HCT116 (cell line): ENCODE measurements around the gene FBXO7.

ENCODE experiments used
- ATF3 ChIP-seq: IDR thresholded peaks from 2 replicates; pipeline ENCODE4 v1.6.1; 2012
- CTCF ChIP-seq, 3 experiments: fragments of 200-600 bp in 1 of 3; sonication (generic) in 1 of 3; IDR thresholded peaks in 2 of 3; conservative IDR thresholded peaks in 1 of 3; 2 replicates each; pipeline ENCODE4 v1.5.1; 2012 to 2017; ENCODE audit warnings: low read depth in 2 of 3, low read length in 2 of 3, antibody characterized with exemption in 1 of 3, borderline replicate concordance in 1 of 3, control low read depth in 1 of 3, mild to moderate bottlenecking in 1 of 3, mixed read lengths in 1 of 3, mixed run types in 1 of 3, moderate library complexity in 1 of 3; ENCODE audit not compliant: insufficient read depth in 1 of 3
- EZH2 ChIP-seq: fragments of 200-600 bp; sonication (generic); IDR thresholded peaks from 2 replicates; pipeline ENCODE4 v1.6.1; 2017; ENCODE audit warnings: antibody characterized with exemption, mixed run types
- POLR2A ChIP-seq: IDR thresholded peaks from 2 replicates; pipeline ENCODE4 v1.7.0; 2011; ENCODE audit warnings: borderline replicate concordance; ENCODE audit not compliant: insufficient read depth, insufficient read length; ENCODE audit errors: extremely low read depth
- POLR2AphosphoS5 ChIP-seq: IDR thresholded peaks from 2 replicates; pipeline ENCODE4 v1.6.1; 2011; ENCODE audit warnings: mild to moderate bottlenecking, low read depth, low read length, moderate library complexity
- REST ChIP-seq: IDR thresholded peaks from 2 replicates; pipeline ENCODE4 v1.6.1; 2012; ENCODE audit warnings: low read depth
- SP1 ChIP-seq: IDR thresholded peaks from 2 replicates; pipeline ENCODE4 v1.6.1; 2012; ENCODE audit warnings: low read depth
- TCF7L2 ChIP-seq: IDR thresholded peaks from 2 replicates; pipeline ENCODE4 v1.7.0; 2011; ENCODE audit warnings: borderline replicate concordance, inconsistent platforms; ENCODE audit not compliant: insufficient read depth, insufficient read length; ENCODE audit errors: extremely low read depth
- YY1 ChIP-seq: IDR thresholded peaks from 2 replicates; pipeline ENCODE4 v1.6.1; 2011; ENCODE audit warnings: low read length, low read depth, moderate library complexity, mild to moderate bottlenecking; ENCODE audit not compliant: insufficient replicate concordance; ENCODE audit errors: extremely low read depth

GRCh38 chr22:32430352-32430751, 44.3 kb upstream of the FBXO7 start:
- TF ChIP-seq POLR2A (no peak), ATF3 (no peak), CTCF (IDR thresholded peaks at IDR 0.05 in 2 of 3, conservative IDR thresholded peaks at IDR 0.05 in 1 of 3; ENCODE audit: borderline replicate concordance in 1 of 3, insufficient read depth in 1 of 3, low read depth in 2 of 3, low read length in 2 of 3) (no peak), TCF7L2 (no peak), YY1 (no peak), SP1 (no peak), REST (no peak), EZH2 (no peak), POLR2AphosphoS5 (no peak)
